Type B pancreatic cell (in vitro differentiated cells): ENCODE data around the gene ATP8B1. TPM values are rescaled to one million over a fixed set of nuclear protein-coding genes. Genes with fewer than 3 reads are reported as not detected.

Experiments used
- DNase-seq: peaks from one replicate; pipeline ENCODE4 v3.0.0; 2021; ENCODE audit warnings: mixed read lengths; ENCODE audit not compliant: unreplicated experiment; ENCODE audit errors: extremely low spot score
- H3K27ac Mint-ChIP-seq: 2 replicates; pipeline ENCODE4 v1.8.0; 2021; ENCODE audit warnings: mild to moderate bottlenecking, mixed read lengths
- H3K27me3 Mint-ChIP-seq: 2 replicates; pipeline ENCODE4 v1.8.0; 2021; ENCODE audit warnings: mixed read lengths
- H3K36me3 Mint-ChIP-seq: 2 replicates; pipeline ENCODE4 v1.8.0; 2021; ENCODE audit warnings: mixed read lengths
- H3K4me1 Mint-ChIP-seq: one replicate; pipeline ENCODE4 v1.8.0; 2021; ENCODE audit warnings: mixed read lengths; ENCODE audit not compliant: unreplicated experiment
- H3K4me3 Mint-ChIP-seq: 2 replicates; pipeline ENCODE4 v1.8.0; 2021; ENCODE audit warnings: mild to moderate bottlenecking, mixed read lengths
- H3K9me3 Mint-ChIP-seq: 2 replicates; pipeline ENCODE4 v1.8.0; 2021; ENCODE audit warnings: mixed read lengths
- total RNA-seq: library from RNA; stranded (reverse); gene quantifications from 2 replicates; pipeline ENCODE4 v1.2.1, GENCODE V29; 2021; ENCODE audit warnings: low replicate concordance
- TF ChIP-seq, protein P1 (sequence below): fragments of 200-600 bp; sonication (generic); conservative IDR thresholded peaks from 2 replicates; pipeline ENCODE4 v1.5.0; 2021; ENCODE audit warnings: antibody characterized with exemption, mild to moderate bottlenecking

The ATP8B1 gene
- total RNA-seq, 1 donor from 2014 or later, result 21.7 TPM

DNA sequence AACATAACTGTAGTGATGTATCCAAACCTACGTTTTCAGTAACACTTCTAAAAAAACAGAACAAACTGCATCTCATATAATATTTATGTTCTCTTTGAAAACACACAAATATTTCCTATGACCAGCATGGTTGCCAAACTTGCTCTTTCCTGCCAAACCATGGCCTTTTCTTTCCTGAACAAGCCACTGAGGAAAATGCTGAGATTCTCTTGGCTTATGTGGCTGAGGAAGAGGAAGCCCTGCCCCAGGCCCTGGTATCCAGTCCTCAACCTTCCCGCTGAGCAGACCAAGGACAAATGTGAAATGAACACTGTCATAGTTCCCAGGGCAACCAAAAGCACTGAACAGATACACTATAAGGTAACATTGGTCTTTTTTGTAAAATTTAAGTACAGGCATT, 145.6 kb downstream of the ATP8B1 start:
- H3K27me3 Mint-ChIP-seq, result no peaks in the 10 kb centered on the region
- TF ChIP-seq, protein P1, sequence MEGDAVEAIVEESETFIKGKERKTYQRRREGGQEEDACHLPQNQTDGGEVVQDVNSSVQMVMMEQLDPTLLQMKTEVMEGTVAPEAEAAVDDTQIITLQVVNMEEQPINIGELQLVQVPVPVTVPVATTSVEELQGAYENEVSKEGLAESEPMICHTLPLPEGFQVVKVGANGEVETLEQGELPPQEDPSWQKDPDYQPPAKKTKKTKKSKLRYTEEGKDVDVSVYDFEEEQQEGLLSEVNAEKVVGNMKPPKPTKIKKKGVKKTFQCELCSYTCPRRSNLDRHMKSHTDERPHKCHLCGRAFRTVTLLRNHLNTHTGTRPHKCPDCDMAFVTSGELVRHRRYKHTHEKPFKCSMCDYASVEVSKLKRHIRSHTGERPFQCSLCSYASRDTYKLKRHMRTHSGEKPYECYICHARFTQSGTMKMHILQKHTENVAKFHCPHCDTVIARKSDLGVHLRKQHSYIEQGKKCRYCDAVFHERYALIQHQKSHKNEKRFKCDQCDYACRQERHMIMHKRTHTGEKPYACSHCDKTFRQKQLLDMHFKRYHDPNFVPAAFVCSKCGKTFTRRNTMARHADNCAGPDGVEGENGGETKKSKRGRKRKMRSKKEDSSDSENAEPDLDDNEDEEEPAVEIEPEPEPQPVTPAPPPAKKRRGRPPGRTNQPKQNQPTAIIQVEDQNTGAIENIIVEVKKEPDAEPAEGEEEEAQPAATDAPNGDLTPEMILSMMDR, result no peak
- H3K9me3 Mint-ChIP-seq, result peaks cover 10% of the 10 kb centered on the region
- DNase-seq, result no peak
- H3K36me3 Mint-ChIP-seq, result peaks cover 25% of the 10 kb centered on the region
- H3K27ac Mint-ChIP-seq, result no peak overlapping the region
- H3K4me3 Mint-ChIP-seq, result no peak overlapping the region
- H3K4me1 Mint-ChIP-seq, result no peaks in the 10 kb centered on the region

DNA sequence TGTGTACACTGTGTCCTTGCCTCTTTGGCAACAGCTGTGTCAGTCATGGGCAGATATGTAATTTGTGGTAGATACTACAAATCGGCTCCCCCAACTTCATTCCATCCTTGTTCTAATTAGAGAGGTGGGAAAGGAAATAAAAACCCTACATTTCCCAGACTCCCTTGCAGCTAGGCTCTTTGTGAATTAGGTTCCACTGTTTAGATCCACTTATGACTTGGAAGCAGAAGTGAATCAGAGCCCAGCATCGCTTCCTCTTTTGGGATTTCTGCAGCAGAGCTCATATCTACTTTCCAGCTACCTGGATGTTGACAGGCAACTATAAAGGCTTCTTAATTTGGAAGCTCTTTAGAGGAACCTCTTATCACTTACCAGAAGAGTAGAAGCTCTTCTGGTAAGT, 147.4 kb downstream of the ATP8B1 start:
- Mint-ChIP-seq H3K27ac (no peak overlapping the region), H3K4me3 (no peak overlapping the region), H3K27me3 (no peaks in the 10 kb centered on the region), H3K4me1 (no peaks in the 10 kb centered on the region), H3K36me3 (peaks cover 26% of the 10 kb centered on the region), H3K9me3 (peaks cover 10% of the 10 kb centered on the region)
- TF ChIP-seq, protein P1, result no peak
- no peak for DNase-seq

DNA sequence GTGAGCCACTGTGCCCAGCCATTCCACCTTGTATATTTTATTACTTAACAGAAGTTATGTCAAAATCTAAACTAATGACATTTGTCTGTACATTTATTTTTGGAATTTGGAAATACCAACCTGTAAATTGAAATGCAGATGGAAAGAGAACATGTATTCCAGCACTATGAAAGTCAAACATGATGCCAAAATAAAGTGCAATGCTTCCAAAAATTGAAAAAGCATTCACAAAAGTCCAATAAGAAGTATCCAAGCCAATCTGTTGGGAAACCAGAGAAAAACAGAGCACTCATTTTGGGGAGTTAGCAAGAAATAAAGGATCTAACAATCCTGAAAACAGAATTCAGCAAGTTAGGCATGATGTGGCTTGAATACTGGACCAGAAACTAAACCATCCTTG, 151.2 kb downstream of the ATP8B1 start:
- H3K9me3 Mint-ChIP-seq, result peaks cover 10% of the 10 kb centered on the region
- H3K27me3 Mint-ChIP-seq, result no peaks in the 10 kb centered on the region
- DNase-seq, result no peak
- peaks cover 21% of the 10 kb centered on the region for H3K36me3 Mint-ChIP-seq
- H3K4me3 Mint-ChIP-seq, result no peak overlapping the region
- H3K4me1 Mint-ChIP-seq, result no peaks in the 10 kb centered on the region
- H3K27ac Mint-ChIP-seq, result no peak overlapping the region
- TF ChIP-seq, protein P1, result no peak

DNA sequence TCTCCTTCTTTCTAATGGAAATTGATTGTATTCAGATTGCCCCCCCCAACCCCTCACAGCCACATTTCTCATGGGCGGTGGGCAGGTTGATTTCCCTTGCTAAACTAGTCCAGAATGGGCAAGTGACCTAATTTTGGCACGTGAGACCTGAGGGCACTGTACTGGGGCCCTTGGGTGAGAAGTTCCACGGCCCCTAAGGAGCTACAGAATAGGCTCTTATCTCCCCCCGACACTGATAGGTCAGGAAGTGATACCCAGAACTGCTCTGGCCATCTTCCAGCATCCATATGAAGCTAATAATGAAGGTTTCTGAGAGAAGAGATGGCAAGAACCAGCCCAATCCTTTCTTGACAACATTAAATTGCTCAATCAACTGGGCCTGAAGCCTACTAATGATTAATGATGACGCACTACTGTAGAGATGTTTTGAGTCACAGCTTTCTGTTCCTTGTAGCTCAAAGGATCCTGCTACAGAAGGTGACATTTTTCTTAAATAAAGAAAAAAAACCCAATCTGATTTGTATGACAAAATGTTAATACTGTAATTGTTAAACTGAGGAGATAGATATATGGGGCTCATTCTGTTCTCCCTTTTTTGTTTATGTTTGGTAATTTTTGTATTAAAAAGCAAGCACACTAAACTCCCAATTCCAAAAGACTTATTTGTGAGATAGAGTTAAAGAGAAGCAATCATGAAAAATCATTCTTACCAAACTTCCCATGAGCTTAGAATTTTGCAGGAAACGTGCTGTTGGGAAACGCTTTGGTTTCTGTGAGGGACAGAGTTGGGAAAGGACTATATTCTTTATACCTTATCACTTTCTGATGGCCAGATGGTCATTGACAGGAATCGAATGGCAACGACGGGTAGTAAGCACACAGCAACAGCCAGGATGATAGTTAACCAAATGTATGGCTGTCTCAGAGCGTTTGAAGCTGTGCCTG, 153.3 kb downstream of the ATP8B1 start:
- Mint-ChIP-seq H3K4me3 (no peak overlapping the region), H3K9me3 (peaks cover 1% of the 10 kb centered on the region), H3K27ac (no peak overlapping the region), H3K36me3 (peaks cover 14% of the 10 kb centered on the region), H3K4me1 (no peaks in the 10 kb centered on the region), H3K27me3 (no peaks in the 10 kb centered on the region)
- TF ChIP-seq, protein P1, result no peak
- DNase-seq, result no peak

DNA sequence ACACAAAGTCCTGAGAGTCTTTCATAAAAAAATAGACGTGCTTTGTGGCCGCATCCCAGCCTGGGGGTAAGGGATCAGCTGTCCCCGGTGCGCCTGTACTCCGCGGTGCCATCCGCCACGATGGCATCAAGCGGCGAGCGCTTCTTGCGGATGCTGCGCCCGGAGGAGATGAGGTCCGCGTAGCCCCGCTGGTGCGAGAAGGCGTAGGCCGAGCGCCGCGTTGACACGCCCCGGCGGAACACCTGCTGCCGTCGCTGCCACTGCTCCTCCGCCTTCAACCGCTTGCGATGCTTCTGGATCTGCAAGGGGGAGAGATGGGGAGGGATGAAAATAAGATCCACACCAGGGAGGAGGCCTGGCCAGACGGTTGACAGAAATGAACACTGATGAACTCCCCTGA, 154.7 kb downstream of the ATP8B1 start:
- peaks cover 20% of the 10 kb centered on the region for H3K36me3 Mint-ChIP-seq
- no peaks in the 10 kb centered on the region for H3K27me3 Mint-ChIP-seq
- no peaks in the 10 kb centered on the region for H3K4me1 Mint-ChIP-seq
- H3K27ac Mint-ChIP-seq, result no peak overlapping the region
- no peak overlapping the region for H3K4me3 Mint-ChIP-seq
- TF ChIP-seq, protein P1, result no peak
- DNase-seq, result no peak
- H3K9me3 Mint-ChIP-seq, result no peaks in the 10 kb centered on the region
